GM19397 (cell line): ENCODE results near the gene DOCK1.

Experiments
- ATAC-seq: cut with Tn5 transposase; IDR thresholded peaks from one replicate; pipeline ENCODE4 v1.9.1; 2021; ENCODE audit warnings: mild to moderate bottlenecking, moderate library complexity; ENCODE audit not compliant: unreplicated experiment

The DOCK1 gene

GRCh38 chr10:126949161-126949503, 43.9 kb downstream of the DOCK1 start:
- no peak for ATAC-seq

GRCh38 chr10:126950401-126951105, 45.3 kb downstream of the DOCK1 start:
- ATAC-seq, result no peak

- ATAC-seq, result no peak
Observed at GRCh38 chr10:126953886-126954285, 48.7 kb downstream of the DOCK1 start.

DNA sequence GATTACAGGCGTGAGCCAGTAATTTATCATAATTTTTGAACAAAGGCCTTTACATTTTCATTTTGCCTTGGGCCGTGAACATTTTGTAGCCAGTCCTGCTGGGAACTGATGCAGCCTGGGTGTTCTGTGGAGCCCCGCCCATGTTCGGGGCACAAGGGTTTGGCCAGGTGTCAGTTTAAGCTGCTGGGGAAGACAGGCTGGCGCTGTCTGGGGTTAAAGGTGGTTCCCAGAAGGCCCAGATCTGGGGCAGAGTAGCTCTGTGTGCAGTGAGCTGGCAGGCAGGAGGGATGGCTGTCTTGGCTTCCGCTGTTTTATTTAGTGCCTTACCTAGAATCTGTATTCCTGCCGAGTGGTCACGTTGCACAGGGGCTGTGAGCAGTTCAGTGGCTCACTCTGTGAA, 50.2 kb downstream of the DOCK1 start:
- ATAC-seq, result no peak

DNA sequence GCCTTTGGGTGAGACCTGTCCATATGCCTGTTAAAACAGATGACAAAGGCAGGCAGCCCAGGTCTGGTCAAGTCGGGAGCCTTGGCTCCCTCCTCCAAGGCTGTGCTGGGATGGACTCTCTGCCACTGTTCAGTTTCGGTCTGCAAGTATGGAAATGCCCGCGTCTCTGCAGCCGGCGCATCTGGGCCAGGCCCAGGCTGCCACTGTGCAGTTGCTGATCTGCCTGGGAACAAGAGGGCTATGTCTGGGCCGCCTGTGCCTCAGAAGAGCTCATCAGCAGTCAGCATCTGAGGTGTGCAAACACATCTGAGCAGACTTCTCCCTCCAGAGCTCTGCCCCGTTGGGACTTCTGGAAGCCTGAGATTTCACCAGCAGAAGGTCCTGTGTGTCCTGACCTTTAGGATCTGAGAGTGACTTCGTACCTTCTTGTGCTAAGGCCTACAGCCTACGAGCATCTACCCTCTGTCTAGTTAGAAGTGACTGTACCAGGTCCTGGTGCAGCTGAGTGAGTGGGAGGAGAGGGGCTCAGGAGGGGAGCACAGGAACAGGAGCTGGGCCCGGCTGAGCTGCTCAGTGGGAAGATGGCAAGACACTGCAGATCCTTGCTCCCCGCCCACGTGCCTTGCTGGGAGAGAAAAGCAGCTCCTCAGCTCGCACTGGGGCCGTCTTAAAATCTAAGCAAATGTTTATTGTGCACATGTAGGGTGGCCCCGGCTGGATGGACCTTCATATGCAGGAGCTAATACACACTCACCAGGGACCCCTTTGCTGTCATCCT, 50.9 kb downstream of the DOCK1 start:
- ATAC-seq, result no peak

DNA sequence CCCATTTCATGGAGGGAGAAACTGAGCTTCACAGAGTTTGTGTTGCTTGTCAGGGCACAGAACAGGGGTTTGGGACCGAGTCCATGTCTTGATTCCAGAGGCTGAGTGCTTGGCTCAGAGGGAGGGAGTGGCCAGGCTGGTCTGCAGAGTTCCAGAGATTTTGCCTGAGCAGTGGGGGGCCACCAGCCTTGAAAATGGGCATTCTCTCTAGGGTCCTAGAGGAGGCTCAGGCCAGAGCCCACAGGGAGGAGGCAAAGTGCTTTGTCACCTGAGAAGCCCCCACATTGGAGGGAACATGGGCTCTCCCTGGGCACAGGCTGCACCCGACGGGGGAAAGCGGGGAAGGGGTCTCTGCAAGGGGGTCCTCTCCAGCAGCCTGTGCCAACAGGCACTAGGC, 51.5 kb downstream of the DOCK1 start:
- ATAC-seq, result no peak

- no peak for ATAC-seq
Observed at GRCh38 chr10:126957111-126957510, 51.9 kb downstream of the DOCK1 start.

DNA sequence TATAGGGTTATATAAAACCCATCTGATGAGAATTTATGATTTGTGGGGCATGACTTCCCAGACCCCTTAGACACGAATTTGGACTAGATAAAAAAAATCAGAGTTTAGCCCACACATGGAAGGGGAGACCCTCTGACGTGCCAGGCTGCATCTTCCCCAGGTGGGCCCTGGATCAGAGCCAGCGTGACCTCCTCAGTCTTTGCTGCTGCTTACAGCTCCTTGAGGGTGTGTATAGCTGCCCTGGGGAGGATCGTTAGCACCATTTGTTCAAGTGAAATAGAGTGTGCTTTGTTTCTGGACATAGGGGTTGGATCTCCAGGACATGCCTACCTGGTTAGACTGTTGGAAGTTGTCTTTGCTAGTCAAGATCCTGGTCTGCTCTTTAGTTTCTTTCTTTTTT, 54.2 kb downstream of the DOCK1 start:
- no peak for ATAC-seq

GRCh38 chr10:126959906-126960685, 54.9 kb downstream of the DOCK1 start:
- ATAC-seq, result no peak

- ATAC-seq, result no peak
Observed at GRCh38 chr10:126963354-126963753, 58.1 kb downstream of the DOCK1 start.

- no peak for ATAC-seq
Observed at GRCh38 chr10:126964190-126964589, 59.0 kb downstream of the DOCK1 start.

DNA sequence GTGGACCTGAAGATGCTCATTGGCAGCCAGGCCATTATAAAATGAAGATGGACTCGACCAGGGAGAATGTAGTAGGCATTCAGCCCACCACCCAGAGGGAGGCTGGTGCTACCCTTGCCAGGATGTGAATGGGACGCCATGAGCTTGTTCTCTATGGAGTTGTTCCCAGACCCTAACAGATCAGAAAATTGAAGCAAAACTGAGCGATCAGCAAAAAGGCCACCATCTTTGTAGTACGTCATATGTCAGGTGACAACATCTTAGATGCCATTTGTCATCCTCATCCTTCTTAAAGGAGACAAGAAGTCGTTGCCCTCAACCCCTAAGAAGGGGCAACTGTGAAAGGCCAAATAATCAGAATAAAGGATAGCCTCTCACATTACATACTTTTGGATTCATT, 61.7 kb downstream of the DOCK1 start:
- ATAC-seq, result no peak

GRCh38 chr10:126969310-126969709, 64.1 kb downstream of the DOCK1 start:
- ATAC-seq, result no peak

GRCh38 chr10:126972635-126973414, 67.6 kb downstream of the DOCK1 start:
- ATAC-seq, result no peak

GRCh38 chr10:126975221-126975620, 70.0 kb downstream of the DOCK1 start:
- ATAC-seq, result no peak

DNA sequence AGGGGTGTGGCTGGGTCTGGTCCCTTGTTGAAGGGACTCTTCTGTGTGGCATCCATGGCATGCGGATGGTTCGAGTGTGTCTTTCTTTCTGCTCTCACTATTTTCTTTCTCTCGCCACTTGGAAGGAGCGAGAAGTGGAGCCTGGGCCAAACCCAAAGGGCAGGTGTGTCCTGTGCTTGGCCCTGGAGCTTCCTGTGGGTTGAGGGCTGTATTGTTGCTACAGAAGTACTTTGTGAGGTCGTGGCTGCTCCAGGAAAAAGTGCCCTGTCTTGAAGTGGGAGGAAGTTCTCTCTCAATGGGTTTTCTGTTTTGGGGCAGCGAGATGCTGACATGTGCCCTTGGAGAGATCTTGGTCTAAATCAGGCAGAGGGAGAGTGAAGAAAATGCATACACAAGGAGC, 72.0 kb downstream of the DOCK1 start:
- no peak for ATAC-seq

GRCh38 chr10:126979311-126979710, 74.1 kb downstream of the DOCK1 start:
- ATAC-seq, result no peak

DNA sequence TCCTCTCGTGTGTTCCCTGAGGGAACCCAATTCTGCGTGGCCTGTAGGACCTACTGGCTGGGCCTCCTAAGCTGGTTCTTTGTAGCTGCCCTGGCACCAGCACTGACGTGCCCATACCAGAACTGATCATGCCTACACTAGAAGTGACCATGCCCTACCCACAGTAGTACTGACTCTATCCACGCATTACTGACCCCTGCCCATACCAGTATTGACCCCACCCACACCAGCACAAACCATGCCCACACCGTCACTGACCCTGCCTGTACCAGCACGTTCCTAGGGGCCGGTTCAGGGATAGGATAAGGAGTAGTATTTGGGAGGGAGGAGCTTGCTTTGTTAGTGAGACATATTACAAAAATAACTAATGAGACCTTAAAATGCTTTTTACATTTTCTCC, 88.0 kb downstream of the DOCK1 start:
- no peak for ATAC-seq

DNA sequence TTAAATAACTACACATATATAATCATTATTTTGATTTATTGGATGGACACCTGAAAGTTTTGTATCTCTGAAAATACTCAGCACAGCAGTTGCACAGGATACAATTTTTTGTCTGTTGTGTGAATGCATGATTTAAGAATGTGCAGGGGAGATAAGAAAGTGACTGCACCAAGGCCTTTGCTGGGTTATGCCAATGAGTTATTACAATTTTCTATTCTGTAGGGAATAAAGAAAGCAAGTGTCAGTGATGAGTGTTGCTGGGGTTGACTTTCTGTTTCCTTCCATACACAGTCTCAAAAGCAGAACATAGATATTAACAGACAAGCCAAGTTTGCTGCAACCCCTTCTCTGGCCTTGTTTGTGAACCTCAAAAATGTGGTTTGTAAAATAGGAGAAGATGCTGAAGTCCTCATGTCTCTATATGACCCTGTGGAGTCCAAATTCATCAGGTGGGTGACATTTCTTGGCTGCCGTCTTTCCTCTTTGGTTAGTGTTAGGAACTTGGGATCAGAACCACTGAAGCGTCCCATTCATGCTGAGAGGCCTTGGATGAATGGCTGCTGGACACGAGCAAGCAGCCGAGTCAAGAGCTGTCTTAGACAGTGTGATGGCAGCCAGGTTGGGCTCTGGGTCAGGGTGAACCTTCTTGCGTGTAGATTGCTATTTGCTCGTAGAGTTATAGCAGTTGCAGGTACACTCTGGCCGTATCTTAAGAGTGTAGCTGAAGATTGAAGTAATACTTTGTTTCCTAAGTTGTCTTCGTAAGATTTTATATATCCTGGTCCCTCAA, 92.8 kb downstream of the DOCK1 start:
- ATAC-seq, result no peak

DNA sequence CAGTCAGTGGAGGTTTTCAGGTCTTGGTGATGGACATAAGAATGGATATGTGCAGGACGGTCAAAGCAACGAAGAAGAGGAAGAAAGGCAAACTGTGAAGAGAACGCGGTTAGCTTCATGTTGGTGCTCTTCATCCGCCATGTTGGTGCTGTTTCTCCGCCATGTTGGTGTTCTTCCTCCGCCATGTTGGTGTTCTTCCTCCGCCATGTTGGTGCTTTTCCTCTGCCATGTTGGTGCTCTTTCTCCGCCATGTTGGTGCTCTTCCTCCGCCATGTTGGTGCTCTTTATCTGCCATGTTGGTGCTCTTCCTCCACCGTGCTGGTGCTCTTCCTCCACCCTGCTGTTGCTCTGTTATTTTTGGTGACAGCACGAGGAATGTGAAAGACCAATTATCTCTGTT, 95.4 kb downstream of the DOCK1 start:
- no peak for ATAC-seq
